ENCODE results near the gene NOTCH3.

GRCh38 chr19:15249528-15249874 lies 48.7 kb upstream of the NOTCH3 start:
- TF ChIP-seq GABPA (IDR thresholded peaks at IDR 0.05 in 1 of 2, conservative IDR thresholded peaks at IDR 0.05 in 1 of 2) (no peak), RXRA (IDR thresholded peaks at IDR 0.05) (no peak), YY1 (IDR thresholded peaks at IDR 0.05) (no peak), JUND (IDR thresholded peaks at IDR 0.05) (no peak), EGR1 (IDR thresholded peaks at IDR 0.05; ENCODE audit: low read depth in 2 of 2) (no peak), NR2F2 (IDR thresholded peaks at IDR 0.05) (no peak), RAD21 (IDR thresholded peaks at IDR 0.05) (no peak), FOXA2 (IDR thresholded peaks at IDR 0.05) (no peak), TAF1 (conservative IDR thresholded peaks at IDR 0.05) (no peak), ZBTB33 (IDR thresholded peaks at IDR 0.05) (no peak)
- TF ChIP-seq, protein P1, sequence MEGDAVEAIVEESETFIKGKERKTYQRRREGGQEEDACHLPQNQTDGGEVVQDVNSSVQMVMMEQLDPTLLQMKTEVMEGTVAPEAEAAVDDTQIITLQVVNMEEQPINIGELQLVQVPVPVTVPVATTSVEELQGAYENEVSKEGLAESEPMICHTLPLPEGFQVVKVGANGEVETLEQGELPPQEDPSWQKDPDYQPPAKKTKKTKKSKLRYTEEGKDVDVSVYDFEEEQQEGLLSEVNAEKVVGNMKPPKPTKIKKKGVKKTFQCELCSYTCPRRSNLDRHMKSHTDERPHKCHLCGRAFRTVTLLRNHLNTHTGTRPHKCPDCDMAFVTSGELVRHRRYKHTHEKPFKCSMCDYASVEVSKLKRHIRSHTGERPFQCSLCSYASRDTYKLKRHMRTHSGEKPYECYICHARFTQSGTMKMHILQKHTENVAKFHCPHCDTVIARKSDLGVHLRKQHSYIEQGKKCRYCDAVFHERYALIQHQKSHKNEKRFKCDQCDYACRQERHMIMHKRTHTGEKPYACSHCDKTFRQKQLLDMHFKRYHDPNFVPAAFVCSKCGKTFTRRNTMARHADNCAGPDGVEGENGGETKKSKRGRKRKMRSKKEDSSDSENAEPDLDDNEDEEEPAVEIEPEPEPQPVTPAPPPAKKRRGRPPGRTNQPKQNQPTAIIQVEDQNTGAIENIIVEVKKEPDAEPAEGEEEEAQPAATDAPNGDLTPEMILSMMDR (IDR thresholded peaks at IDR 0.05; ENCODE audit: low read depth, low read length, missing input control), result no peak
- TF ChIP-seq, protein P2, sequence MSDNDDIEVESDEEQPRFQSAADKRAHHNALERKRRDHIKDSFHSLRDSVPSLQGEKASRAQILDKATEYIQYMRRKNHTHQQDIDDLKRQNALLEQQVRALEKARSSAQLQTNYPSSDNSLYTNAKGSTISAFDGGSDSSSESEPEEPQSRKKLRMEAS (IDR thresholded peaks at IDR 0.05), result no peak
- TF ChIP-seq, protein P3, sequence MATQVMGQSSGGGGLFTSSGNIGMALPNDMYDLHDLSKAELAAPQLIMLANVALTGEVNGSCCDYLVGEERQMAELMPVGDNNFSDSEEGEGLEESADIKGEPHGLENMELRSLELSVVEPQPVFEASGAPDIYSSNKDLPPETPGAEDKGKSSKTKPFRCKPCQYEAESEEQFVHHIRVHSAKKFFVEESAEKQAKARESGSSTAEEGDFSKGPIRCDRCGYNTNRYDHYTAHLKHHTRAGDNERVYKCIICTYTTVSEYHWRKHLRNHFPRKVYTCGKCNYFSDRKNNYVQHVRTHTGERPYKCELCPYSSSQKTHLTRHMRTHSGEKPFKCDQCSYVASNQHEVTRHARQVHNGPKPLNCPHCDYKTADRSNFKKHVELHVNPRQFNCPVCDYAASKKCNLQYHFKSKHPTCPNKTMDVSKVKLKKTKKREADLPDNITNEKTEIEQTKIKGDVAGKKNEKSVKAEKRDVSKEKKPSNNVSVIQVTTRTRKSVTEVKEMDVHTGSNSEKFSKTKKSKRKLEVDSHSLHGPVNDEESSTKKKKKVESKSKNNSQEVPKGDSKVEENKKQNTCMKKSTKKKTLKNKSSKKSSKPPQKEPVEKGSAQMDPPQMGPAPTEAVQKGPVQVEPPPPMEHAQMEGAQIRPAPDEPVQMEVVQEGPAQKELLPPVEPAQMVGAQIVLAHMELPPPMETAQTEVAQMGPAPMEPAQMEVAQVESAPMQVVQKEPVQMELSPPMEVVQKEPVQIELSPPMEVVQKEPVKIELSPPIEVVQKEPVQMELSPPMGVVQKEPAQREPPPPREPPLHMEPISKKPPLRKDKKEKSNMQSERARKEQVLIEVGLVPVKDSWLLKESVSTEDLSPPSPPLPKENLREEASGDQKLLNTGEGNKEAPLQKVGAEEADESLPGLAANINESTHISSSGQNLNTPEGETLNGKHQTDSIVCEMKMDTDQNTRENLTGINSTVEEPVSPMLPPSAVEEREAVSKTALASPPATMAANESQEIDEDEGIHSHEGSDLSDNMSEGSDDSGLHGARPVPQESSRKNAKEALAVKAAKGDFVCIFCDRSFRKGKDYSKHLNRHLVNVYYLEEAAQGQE (IDR thresholded peaks at IDR 0.05), result no peak
- TF ChIP-seq, protein P4, sequence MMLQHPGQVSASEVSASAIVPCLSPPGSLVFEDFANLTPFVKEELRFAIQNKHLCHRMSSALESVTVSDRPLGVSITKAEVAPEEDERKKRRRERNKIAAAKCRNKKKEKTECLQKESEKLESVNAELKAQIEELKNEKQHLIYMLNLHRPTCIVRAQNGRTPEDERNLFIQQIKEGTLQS (IDR thresholded peaks at IDR 0.05), result no peak

Data from liver (tissue), 3 donors.